ENCODE measurements around the gene UNC5C.

UNC5C gene

GRCh38 chr4:95319169-95319568, 229.6 kb downstream of the UNC5C start:
- no peak overlapping the region for H3K9ac ChIP-seq (ENCODE audit: low read depth in 1 of 2, low read length in 2 of 2)
- H3K36me3 ChIP-seq (ENCODE audit: control insufficient read depth in 2 of 2, insufficient read depth in 2 of 2, low read length in 2 of 2), result no peaks in the 10 kb centered on the region
- H3K27me3 ChIP-seq (ENCODE audit: control insufficient read depth in 2 of 2, insufficient read depth in 2 of 2, low read length in 2 of 2), result no peaks in the 10 kb centered on the region
- H3K27ac ChIP-seq (ENCODE audit: low read depth in 2 of 2, low read length in 2 of 2), result no peak overlapping the region
- H3K4me3 ChIP-seq (ENCODE audit: low read length in 2 of 2), result no peak overlapping the region
- H3K4me1 ChIP-seq (ENCODE audit: control insufficient read depth in 2 of 2, insufficient read depth in 2 of 2, low read length in 2 of 2), result no peaks in the 10 kb centered on the region
- H3K9me3 ChIP-seq (ENCODE audit: control insufficient read depth in 2 of 2, low read length in 2 of 2), result no peaks in the 10 kb centered on the region

- no peaks in the 10 kb centered on the region for H3K9me3 ChIP-seq (ENCODE audit: control insufficient read depth in 2 of 2, low read length in 2 of 2)
- no peaks in the 10 kb centered on the region for H3K4me1 ChIP-seq (ENCODE audit: control insufficient read depth in 2 of 2, insufficient read depth in 2 of 2, low read length in 2 of 2)
- H3K9ac ChIP-seq (ENCODE audit: low read depth in 1 of 2, low read length in 2 of 2), result no peak overlapping the region
- H3K27ac ChIP-seq (ENCODE audit: low read depth in 2 of 2, low read length in 2 of 2), result no peak overlapping the region
- H3K36me3 ChIP-seq (ENCODE audit: control insufficient read depth in 2 of 2, insufficient read depth in 2 of 2, low read length in 2 of 2), result no peaks in the 10 kb centered on the region
- no peak overlapping the region for H3K4me3 ChIP-seq (ENCODE audit: low read length in 2 of 2)
- H3K27me3 ChIP-seq (ENCODE audit: control insufficient read depth in 2 of 2, insufficient read depth in 2 of 2, low read length in 2 of 2), result no peaks in the 10 kb centered on the region
Observed at GRCh38 chr4:95318483-95318882, 230.3 kb downstream of the UNC5C start.

- no peak overlapping the region for H3K27ac ChIP-seq (ENCODE audit: low read depth in 2 of 2, low read length in 2 of 2)
- H3K27me3 ChIP-seq (ENCODE audit: control insufficient read depth in 2 of 2, insufficient read depth in 2 of 2, low read length in 2 of 2), result no peaks in the 10 kb centered on the region
- H3K9ac ChIP-seq (ENCODE audit: low read depth in 1 of 2, low read length in 2 of 2), result no peak overlapping the region
- H3K9me3 ChIP-seq (ENCODE audit: control insufficient read depth in 2 of 2, low read length in 2 of 2), result no peaks in the 10 kb centered on the region
- no peak overlapping the region for H3K4me3 ChIP-seq (ENCODE audit: low read length in 2 of 2)
- no peaks in the 10 kb centered on the region for H3K36me3 ChIP-seq (ENCODE audit: control insufficient read depth in 2 of 2, insufficient read depth in 2 of 2, low read length in 2 of 2)
- no peaks in the 10 kb centered on the region for H3K4me1 ChIP-seq (ENCODE audit: control insufficient read depth in 2 of 2, insufficient read depth in 2 of 2, low read length in 2 of 2)
Observed at GRCh38 chr4:95318044-95318443, 230.7 kb downstream of the UNC5C start.

- Histone ChIP-seq H3K27ac (ENCODE audit: low read depth in 2 of 2, low read length in 2 of 2) (no peak overlapping the region), H3K27me3 (ENCODE audit: control insufficient read depth in 2 of 2, insufficient read depth in 2 of 2, low read length in 2 of 2) (no peaks in the 10 kb centered on the region), H3K4me3 (ENCODE audit: low read length in 2 of 2) (no peak overlapping the region), H3K9me3 (ENCODE audit: control insufficient read depth in 2 of 2, low read length in 2 of 2) (no peaks in the 10 kb centered on the region), H3K36me3 (ENCODE audit: control insufficient read depth in 2 of 2, insufficient read depth in 2 of 2, low read length in 2 of 2) (no peaks in the 10 kb centered on the region), H3K4me1 (ENCODE audit: control insufficient read depth in 2 of 2, insufficient read depth in 2 of 2, low read length in 2 of 2) (no peaks in the 10 kb centered on the region), H3K9ac (ENCODE audit: low read depth in 1 of 2, low read length in 2 of 2) (no peak overlapping the region)
Observed at GRCh38 chr4:95317085-95317793, 231.5 kb downstream of the UNC5C start.

GRCh38 chr4:95314573-95314972, 234.2 kb downstream of the UNC5C start:
- Histone ChIP-seq H3K27me3 (ENCODE audit: control insufficient read depth in 2 of 2, insufficient read depth in 2 of 2, low read length in 2 of 2) (no peaks in the 10 kb centered on the region), H3K4me1 (ENCODE audit: control insufficient read depth in 2 of 2, insufficient read depth in 2 of 2, low read length in 2 of 2) (no peaks in the 10 kb centered on the region), H3K27ac (ENCODE audit: low read depth in 2 of 2, low read length in 2 of 2) (no peak overlapping the region), H3K9me3 (ENCODE audit: control insufficient read depth in 2 of 2, low read length in 2 of 2) (no peaks in the 10 kb centered on the region), H3K9ac (ENCODE audit: low read depth in 1 of 2, low read length in 2 of 2) (no peak overlapping the region), H3K4me3 (ENCODE audit: low read length in 2 of 2) (no peak overlapping the region), H3K36me3 (ENCODE audit: control insufficient read depth in 2 of 2, insufficient read depth in 2 of 2, low read length in 2 of 2) (no peaks in the 10 kb centered on the region)

GRCh38 chr4:95304898-95305297, 243.9 kb downstream of the UNC5C start:
- no peak overlapping the region for H3K27ac ChIP-seq (ENCODE audit: low read depth in 2 of 2, low read length in 2 of 2)
- no peak overlapping the region for H3K9ac ChIP-seq (ENCODE audit: low read depth in 1 of 2, low read length in 2 of 2)
- H3K9me3 ChIP-seq (ENCODE audit: control insufficient read depth in 2 of 2, low read length in 2 of 2), result no peaks in the 10 kb centered on the region

GRCh38 chr4:95300304-95300703, 248.5 kb downstream of the UNC5C start:
- Histone ChIP-seq H3K4me3 (ENCODE audit: low read length in 2 of 2) (no peak overlapping the region), H3K36me3 (ENCODE audit: control insufficient read depth in 2 of 2, insufficient read depth in 2 of 2, low read length in 2 of 2) (no peaks in the 10 kb centered on the region), H3K9ac (ENCODE audit: low read depth in 1 of 2, low read length in 2 of 2) (no peak overlapping the region), H3K27ac (ENCODE audit: low read depth in 2 of 2, low read length in 2 of 2) (no peak overlapping the region), H3K4me1 (ENCODE audit: control insufficient read depth in 2 of 2, insufficient read depth in 2 of 2, low read length in 2 of 2) (peaks cover 0 to 8% of the 10 kb centered on the region in 2 donors), H3K9me3 (ENCODE audit: control insufficient read depth in 2 of 2, low read length in 2 of 2) (no peaks in the 10 kb centered on the region), H3K27me3 (ENCODE audit: control insufficient read depth in 2 of 2, insufficient read depth in 2 of 2, low read length in 2 of 2) (no peaks in the 10 kb centered on the region)

More at GRCh38 chr4:95304898-95305297, 243.9 kb downstream of the UNC5C start:
- H3K4me3 ChIP-seq (ENCODE audit: low read length in 2 of 2), result no peak overlapping the region
- H3K36me3 ChIP-seq (ENCODE audit: control insufficient read depth in 2 of 2, insufficient read depth in 2 of 2, low read length in 2 of 2), result no peaks in the 10 kb centered on the region
- no peaks in the 10 kb centered on the region for H3K4me1 ChIP-seq (ENCODE audit: control insufficient read depth in 2 of 2, insufficient read depth in 2 of 2, low read length in 2 of 2)
- no peaks in the 10 kb centered on the region for H3K27me3 ChIP-seq (ENCODE audit: control insufficient read depth in 2 of 2, insufficient read depth in 2 of 2, low read length in 2 of 2)

- H3K9me3 ChIP-seq (ENCODE audit: control insufficient read depth in 2 of 2, low read length in 2 of 2), result no peaks in the 10 kb centered on the region
- no peaks in the 10 kb centered on the region for H3K36me3 ChIP-seq (ENCODE audit: control insufficient read depth in 2 of 2, insufficient read depth in 2 of 2, low read length in 2 of 2)
- no peak overlapping the region for H3K4me3 ChIP-seq (ENCODE audit: low read length in 2 of 2)
- no peak overlapping the region for H3K27ac ChIP-seq (ENCODE audit: low read depth in 2 of 2, low read length in 2 of 2)
- no peak overlapping the region for H3K9ac ChIP-seq (ENCODE audit: low read depth in 1 of 2, low read length in 2 of 2)
- H3K27me3 ChIP-seq (ENCODE audit: control insufficient read depth in 2 of 2, insufficient read depth in 2 of 2, low read length in 2 of 2), result no peaks in the 10 kb centered on the region
- peaks cover 0 to 10% of the 10 kb centered on the region in 2 donors for H3K4me1 ChIP-seq (ENCODE audit: control insufficient read depth in 2 of 2, insufficient read depth in 2 of 2, low read length in 2 of 2)
Observed at GRCh38 chr4:95296052-95296451, 252.7 kb downstream of the UNC5C start.

GRCh38 chr4:95295157-95295556, 253.6 kb downstream of the UNC5C start:
- no peaks in the 10 kb centered on the region for H3K9me3 ChIP-seq (ENCODE audit: control insufficient read depth in 2 of 2, low read length in 2 of 2)
- H3K27me3 ChIP-seq (ENCODE audit: control insufficient read depth in 2 of 2, insufficient read depth in 2 of 2, low read length in 2 of 2), result no peaks in the 10 kb centered on the region
- H3K27ac ChIP-seq (ENCODE audit: low read depth in 2 of 2, low read length in 2 of 2), result no peak overlapping the region
- H3K36me3 ChIP-seq (ENCODE audit: control insufficient read depth in 2 of 2, insufficient read depth in 2 of 2, low read length in 2 of 2), result no peaks in the 10 kb centered on the region
- peaks cover 0 to 10% of the 10 kb centered on the region in 2 donors for H3K4me1 ChIP-seq (ENCODE audit: control insufficient read depth in 2 of 2, insufficient read depth in 2 of 2, low read length in 2 of 2)
- no peak overlapping the region for H3K4me3 ChIP-seq (ENCODE audit: low read length in 2 of 2)
- no peak overlapping the region for H3K9ac ChIP-seq (ENCODE audit: low read depth in 1 of 2, low read length in 2 of 2)

- Histone ChIP-seq H3K36me3 (ENCODE audit: control insufficient read depth in 2 of 2, insufficient read depth in 2 of 2, low read length in 2 of 2) (no peaks in the 10 kb centered on the region), H3K27ac (ENCODE audit: low read depth in 2 of 2, low read length in 2 of 2) (no peak overlapping the region), H3K4me3 (ENCODE audit: low read length in 2 of 2) (no peak overlapping the region), H3K9me3 (ENCODE audit: control insufficient read depth in 2 of 2, low read length in 2 of 2) (no peaks in the 10 kb centered on the region), H3K27me3 (ENCODE audit: control insufficient read depth in 2 of 2, insufficient read depth in 2 of 2, low read length in 2 of 2) (no peaks in the 10 kb centered on the region), H3K4me1 (ENCODE audit: control insufficient read depth in 2 of 2, insufficient read depth in 2 of 2, low read length in 2 of 2) (peaks cover 0 to 10% of the 10 kb centered on the region in 2 donors), H3K9ac (ENCODE audit: low read depth in 1 of 2, low read length in 2 of 2) (no peak overlapping the region)
Observed at GRCh38 chr4:95294321-95294720, 254.5 kb downstream of the UNC5C start.

All from mucosa of rectum (tissue), 2 donors.